GM12865 (cell line): Measurements from ENCODE around the gene ACHE.
"Not testable (repeated sequence)": the region's sequence is repeated elsewhere in the genome, so short reads cannot be mapped to it uniquely, and the experiment has no call there.

Experiments
- DNase-seq: peaks from one replicate; pipeline ENCODE4 v3.0.0; 2010; ENCODE audit warnings: low read depth
- H3K4me3 ChIP-seq: 2 replicates; pipeline ENCODE4 v1.5.1; 2011; ENCODE audit warnings: mild to moderate bottlenecking, low read depth, low read length, control low read depth
- CTCF ChIP-seq: IDR thresholded peaks from 2 replicates; pipeline ENCODE4 v1.5.1; 2011; ENCODE audit warnings: low read length, control low read depth, low read depth, inconsistent platforms; ENCODE audit not compliant: insufficient read depth; ENCODE audit errors: missing control alignments

ACHE gene

GRCh38 chr7:100856871-100857282, 38.8 kb downstream of the ACHE start:
- no peak for TF ChIP-seq CTCF
- no peak overlapping the region for H3K4me3 ChIP-seq
- DNase-seq, result no peak

GRCh38 chr7:100855515-100855914, 40.2 kb downstream of the ACHE start:
- no peak for TF ChIP-seq CTCF
- DNase-seq, result no peak
- H3K4me3 ChIP-seq, result no peak overlapping the region

- not testable (repeated sequence) for DNase-seq, H3K4me3 ChIP-seq
Measured at GRCh38 chr7:100854899-100855298, 40.8 kb downstream of the ACHE start.

GRCh38 chr7:100854146-100854895, 41.4 kb downstream of the ACHE start:
- no peak overlapping the region for H3K4me3 ChIP-seq
- no peak for TF ChIP-seq CTCF
- DNase-seq, result no peak

- peak; percentile 90 for DNase-seq
- TF ChIP-seq CTCF, result peak; percentile 92
- peak within 1 kb of the TSS; percentile 74 for H3K4me3 ChIP-seq
Measured at GRCh38 chr7:100852048-100852872, 43.4 kb downstream of the ACHE start, which contains the start of gene SLC12A9. TSS of gene SLC12A9 (plus strand) at chr7:100852713. CDS start at chr7:100854198, 1,485 bp downstream.

GRCh38 chr7:100847360-100847759, 48.3 kb downstream of the ACHE start:
- TF ChIP-seq CTCF, result no peak

GRCh38 chr7:100840470-100841100, 55.1 kb downstream of the ACHE start:
- no peak for DNase-seq
- TF ChIP-seq CTCF, result no peak
- H3K4me3 ChIP-seq, result no peak overlapping the region

More at GRCh38 chr7:100847360-100847759, 48.3 kb downstream of the ACHE start:
- no peak overlapping the region for H3K4me3 ChIP-seq
- no peak for DNase-seq
